Smooth muscle cell (in vitro differentiated cells): ENCODE results near the gene SLC29A2. TPM values are rescaled to one million over a fixed set of nuclear protein-coding genes. Genes with fewer than 3 reads are reported as not detected.

Source experiments
- DNase-seq: peaks from one replicate; lab custom pipeline; 2025; ENCODE audit not compliant: unreplicated experiment; lab: John Stamatoyannopoulos, UW
- H2AFZ ChIP-seq: fragments of 200-600 bp; sonication (generic); 2 replicates; pipeline ENCODE4 v1.6.0; 2016; ENCODE audit warnings: antibody characterized with exemption, low read depth, mild to moderate bottlenecking
- H3F3A ChIP-seq: fragments of 200-600 bp; sonication (generic); 2 replicates; pipeline ENCODE4 v1.6.0; 2017; ENCODE audit warnings: antibody characterized with exemption, low read depth
- H3K27ac ChIP-seq: fragments of 200-600 bp; sonication (generic); 2 replicates; pipeline ENCODE4 v1.5.1; 2016; ENCODE audit warnings: low read depth, mild to moderate bottlenecking
- H3K27me3 ChIP-seq: fragments of 200-600 bp; sonication (generic); 2 replicates; pipeline ENCODE4 v1.6.1; 2016; ENCODE audit warnings: low read depth, mild to moderate bottlenecking
- H3K36me3 ChIP-seq: fragments of 200-600 bp; sonication (generic); 2 replicates; pipeline ENCODE4 v1.5.1; 2016; ENCODE audit warnings: low read depth
- H3K4me1 ChIP-seq: fragments of 200-600 bp; sonication (generic); 2 replicates; pipeline ENCODE4 v1.5.1; 2016; ENCODE audit warnings: low read depth
- H3K4me2 ChIP-seq: fragments of 200-600 bp; sonication (generic); 2 replicates; pipeline ENCODE4 v1.6.0; 2016; ENCODE audit warnings: mild to moderate bottlenecking
- H3K4me3 ChIP-seq: fragments of 200-600 bp; sonication (generic); 2 replicates; pipeline ENCODE4 v1.5.1; 2016; ENCODE audit warnings: mild to moderate bottlenecking
- H3K79me2 ChIP-seq: fragments of 200-600 bp; sonication (generic); 2 replicates; pipeline ENCODE4 v1.6.0; 2016; ENCODE audit warnings: low read depth, mild to moderate bottlenecking
- H3K9ac ChIP-seq: fragments of 200-600 bp; sonication (generic); 2 replicates; pipeline ENCODE4 v1.6.0; 2016; ENCODE audit warnings: low read depth
- H3K9me3 ChIP-seq: fragments of 200-600 bp; sonication (generic); replicated peaks from 2 replicates; pipeline ENCODE4 v1.5.1; 2016; ENCODE audit warnings: low read depth
- H4K20me1 ChIP-seq: fragments of 200-600 bp; sonication (generic); 2 replicates; pipeline ENCODE4 v1.6.0; 2016; ENCODE audit warnings: low read depth
- CTCF ChIP-seq: fragments of 200-600 bp; sonication (generic); IDR thresholded peaks from 2 replicates; pipeline ENCODE4 v1.5.1; 2017; ENCODE audit warnings: borderline replicate concordance, mild to moderate bottlenecking, antibody characterized with exemption; ENCODE audit not compliant: insufficient read depth, poor library complexity, severe bottlenecking
- WGBS: methylation state at CpG from one replicate; pipeline ENCODE4 v1.1.7; 2016; ENCODE audit warnings: low lambda C conversion rate; 5-methylcytosine and 5-hydroxymethylcytosine counted together
- polyA plus RNA-seq: library from polyadenylated mRNA; unstranded; fragments of >200 nt; fragmentation: Nextera tagmentation; extraction: Ambion mirVana; gene quantifications from 2 replicates; pipeline ENCODE4 v1.2.1, GENCODE V29; 2016
- total RNA-seq: library from RNA; depleted of rRNA; stranded (reverse); fragments of >200 nt; gene quantifications from 2 replicates; pipeline ENCODE4 v1.2.3, GENCODE V29; 2014

The SLC29A2 gene
- total and polyA plus RNA-seq, 2 experiments from 2014 or later, result 3.5 to 8.8 TPM

GRCh38 chr11:66327171-66328030, 44.2 kb downstream of the SLC29A2 start:
- Histone ChIP-seq H3K79me2 (no peaks in the 10 kb centered on the region), H4K20me1 (no peaks in the 10 kb centered on the region), H3K36me3 (no peaks in the 10 kb centered on the region), H3K4me2 (peak overlapping the region; percentile 70), H3K9me3 (no peaks in the 10 kb centered on the region), H3K27ac (peak overlapping the region; percentile 94), H3K4me3 (no peak overlapping the region), H3K27me3 (no peaks in the 10 kb centered on the region), H3F3A (peaks cover 3% of the 10 kb centered on the region), H2AFZ (peak overlapping the region; percentile 24), H3K9ac (peak overlapping the region; percentile 69), H3K4me1 (peaks cover 28% of the 10 kb centered on the region)
- TF ChIP-seq CTCF, result no peak
- no peak for DNase-seq
- 65% methylated on average over 10 of the region's 10 CpGs for WGBS

- Histone ChIP-seq H3K79me2 (no peaks in the 10 kb centered on the region), H4K20me1 (no peaks in the 10 kb centered on the region), H3K27ac (peak overlapping the region; percentile 94), H3K27me3 (no peaks in the 10 kb centered on the region), H2AFZ (no peak overlapping the region), H3F3A (peaks cover 3% of the 10 kb centered on the region), H3K4me2 (peak overlapping the region; percentile 70), H3K9me3 (no peaks in the 10 kb centered on the region), H3K36me3 (no peaks in the 10 kb centered on the region), H3K9ac (peak overlapping the region; percentile 69), H3K4me1 (peaks cover 28% of the 10 kb centered on the region), H3K4me3 (no peak overlapping the region)
- WGBS, result 15% methylated on average over 14 of the region's 21 CpGs
- TF ChIP-seq CTCF, result no peak
- no peak for DNase-seq
These were observed 45.1 kb downstream of the SLC29A2 start for GRCh38 chr11:66326261-66327111.

DNA sequence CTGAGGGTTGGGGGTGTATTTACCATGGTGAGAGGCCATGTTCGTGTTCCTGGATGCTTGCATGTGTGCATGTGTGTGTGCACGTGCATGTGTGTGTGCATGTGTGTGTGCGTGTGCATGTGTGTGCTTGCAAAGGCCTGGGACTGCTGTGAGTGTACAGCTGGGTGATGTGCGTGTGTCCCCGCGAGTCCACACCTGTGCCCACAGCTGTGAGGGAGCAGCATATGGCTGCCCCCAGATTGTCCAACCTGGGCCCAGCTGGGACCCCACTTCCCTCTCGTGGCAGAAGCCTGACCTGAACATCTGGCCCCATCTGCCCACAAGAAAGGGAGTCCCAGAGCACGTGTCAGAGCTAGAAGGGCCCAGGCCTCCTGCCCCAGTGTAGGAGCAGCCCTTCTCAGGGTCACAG, 46.3 kb downstream of the SLC29A2 start:
- Histone ChIP-seq H3K9me3 (no peaks in the 10 kb centered on the region), H4K20me1 (no peaks in the 10 kb centered on the region), H3K79me2 (no peaks in the 10 kb centered on the region), H3K4me2 (peak overlapping the region; percentile 46), H2AFZ (no peak overlapping the region), H3K4me1 (peaks cover 28% of the 10 kb centered on the region), H3K36me3 (no peaks in the 10 kb centered on the region), H3K27ac (peak overlapping the region; percentile 94), H3K27me3 (no peaks in the 10 kb centered on the region), H3K9ac (no peak overlapping the region), H3K4me3 (no peak overlapping the region), H3F3A (peaks cover 3% of the 10 kb centered on the region)
- WGBS, result 77% methylated on average over 6 of the region's 8 CpGs
- no peak for TF ChIP-seq CTCF
- DNase-seq, result no peak
